LNCaP clone FGC (cell line): ENCODE results near the gene CCR5.

Experiments
- DNase-seq: peaks from one replicate; pipeline ENCODE4 v3.0.0-alpha.2; 2011; ENCODE audit warnings: low read depth
- H3K4me3 ChIP-seq: 2 replicates; pipeline ENCODE4 v1.5.1; 2011; ENCODE audit warnings: mild to moderate bottlenecking, low read depth, low read length, control low read depth
- CTCF ChIP-seq: IDR thresholded peaks from 2 replicates; pipeline ENCODE4 v1.5.1; 2012; ENCODE audit warnings: mild to moderate bottlenecking; ENCODE audit not compliant: control insufficient read depth, insufficient read depth; ENCODE audit errors: extremely low read depth

CCR5 gene

DNA sequence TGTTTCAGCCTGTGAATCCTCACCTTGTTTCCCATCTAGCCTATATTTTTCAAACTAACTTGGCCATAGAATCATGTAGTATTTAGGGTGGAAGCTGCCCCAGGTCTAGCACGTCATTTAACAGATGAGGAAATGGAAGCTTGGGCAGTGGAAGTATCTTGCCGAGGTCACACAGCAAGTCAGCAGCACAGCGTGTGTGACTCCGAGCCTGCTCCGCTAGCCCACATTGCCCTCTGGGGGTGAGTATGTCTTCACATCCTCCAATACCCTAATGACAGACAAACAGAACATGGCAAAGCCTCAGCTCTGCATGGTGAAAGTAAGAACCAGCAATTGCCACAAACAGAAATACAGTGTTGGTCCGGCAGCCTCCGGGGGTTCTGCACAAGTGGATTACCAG is 2.2 kb upstream of the CCR5 start:
- no peak for DNase-seq
- no peak overlapping the region for H3K4me3 ChIP-seq
- TF ChIP-seq CTCF, result peak; percentile 38

DNA sequence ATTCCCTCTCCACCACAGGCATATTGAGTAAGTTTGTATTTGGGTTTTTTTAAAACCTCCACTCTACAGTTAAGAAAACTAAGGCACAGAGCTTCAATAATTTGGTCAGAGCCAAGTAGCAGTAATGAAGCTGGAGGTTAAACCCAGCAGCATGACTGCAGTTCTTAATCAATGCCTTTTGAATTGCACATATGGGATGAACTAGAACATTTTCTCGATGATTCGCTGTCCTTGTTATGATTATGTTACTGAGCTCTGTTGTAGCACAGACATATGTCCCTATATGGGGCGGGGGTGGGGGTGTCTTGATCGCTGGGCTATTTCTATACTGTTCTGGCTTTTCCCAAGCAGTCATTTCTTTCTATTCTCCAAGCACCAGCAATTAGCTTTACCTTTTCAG is 1.6 kb upstream of the CCR5 start:
- DNase-seq, result no peak
- H3K4me3 ChIP-seq, result no peak overlapping the region
- no peak for TF ChIP-seq CTCF

GRCh38 chr3:46369675-46370132 is 1.0 kb upstream of the CCR5 start:
- H3K4me3 ChIP-seq, result no peak overlapping the region
- TF ChIP-seq CTCF, result no peak
- no peak for DNase-seq

DNA sequence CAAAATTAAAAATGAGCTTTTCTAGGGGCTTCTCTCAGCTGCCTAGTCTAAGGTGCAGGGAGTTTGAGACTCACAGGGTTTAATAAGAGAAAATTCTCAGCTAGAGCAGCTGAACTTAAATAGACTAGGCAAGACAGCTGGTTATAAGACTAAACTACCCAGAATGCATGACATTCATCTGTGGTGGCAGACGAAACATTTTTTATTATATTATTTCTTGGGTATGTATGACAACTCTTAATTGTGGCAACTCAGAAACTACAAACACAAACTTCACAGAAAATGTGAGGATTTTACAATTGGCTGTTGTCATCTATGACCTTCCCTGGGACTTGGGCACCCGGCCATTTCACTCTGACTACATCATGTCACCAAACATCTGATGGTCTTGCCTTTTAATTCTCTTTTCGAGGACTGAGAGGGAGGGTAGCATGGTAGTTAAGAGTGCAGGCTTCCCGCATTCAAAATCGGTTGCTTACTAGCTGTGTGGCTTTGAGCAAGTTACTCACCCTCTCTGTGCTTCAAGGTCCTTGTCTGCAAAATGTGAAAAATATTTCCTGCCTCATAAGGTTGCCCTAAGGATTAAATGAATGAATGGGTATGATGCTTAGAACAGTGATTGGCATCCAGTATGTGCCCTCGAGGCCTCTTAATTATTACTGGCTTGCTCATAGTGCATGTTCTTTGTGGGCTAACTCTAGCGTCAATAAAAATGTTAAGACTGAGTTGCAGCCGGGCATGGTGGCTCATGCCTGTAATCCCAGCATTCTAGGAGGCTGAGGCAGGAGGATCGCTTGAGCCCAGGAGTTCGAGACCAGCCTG is 984 bp downstream of the CCR5 start:
- DNase-seq, result no peak
- no peak overlapping the region for H3K4me3 ChIP-seq
- TF ChIP-seq CTCF, result no peak

- H3K4me3 ChIP-seq, result no peak overlapping the region
- DNase-seq, result no peak
- TF ChIP-seq CTCF, result peak; percentile 84
These were observed 2.0 kb downstream of the CCR5 start for GRCh38 chr3:46372492-46373359.

- no peak overlapping the region for H3K4me3 ChIP-seq
- no peak for DNase-seq
- no peak for TF ChIP-seq CTCF
These were observed 4.0 kb downstream of the CCR5 start for GRCh38 chr3:46374755-46375154.
